Measurements from ENCODE around the gene KCNB1. TPM values are rescaled to one million over a fixed set of nuclear protein-coding genes. Genes with fewer than 3 reads are reported as not detected.

KCNB1 gene
- total RNA-seq, 1 donor: under 0.01 TPM

DNA sequence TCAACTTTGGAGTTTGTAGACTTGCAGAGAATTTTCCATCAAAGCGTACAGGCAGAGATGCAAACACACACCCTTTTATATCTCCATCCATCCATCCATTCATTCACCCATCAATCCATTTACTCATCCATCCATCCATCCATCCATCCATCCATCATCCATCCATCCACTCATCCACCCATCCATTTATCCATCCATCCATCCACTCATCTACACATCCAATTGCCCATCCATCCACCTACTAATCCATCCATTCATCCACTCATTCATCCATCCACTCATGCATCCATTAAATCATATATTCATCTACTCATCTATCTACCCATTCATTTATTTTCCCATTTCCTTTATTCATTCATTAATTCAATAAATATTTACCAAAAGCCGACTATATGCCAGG lies 52.1 kb downstream of the KCNB1 start:
- no peaks in the 10 kb centered on the region for H3K9me3 ChIP-seq (ENCODE audit: low read depth, low read length)
- TF ChIP-seq CTCF (IDR thresholded peaks at IDR 0.05; ENCODE audit: extremely low read depth, low read depth, low read length): no peak
- H3K27me3 ChIP-seq (ENCODE audit: insufficient read depth, low read length): peaks cover 50% of the 10 kb centered on the region
- no peaks in the 10 kb centered on the region for H3K79me2 ChIP-seq (ENCODE audit: insufficient read depth, low read length)
- H3K4me1 ChIP-seq (ENCODE audit: insufficient read depth, low read length): no peaks in the 10 kb centered on the region
- no peak overlapping the region for H3K4me2 ChIP-seq (ENCODE audit: insufficient read depth, low read length)
- no peak overlapping the region for H3K27ac ChIP-seq (ENCODE audit: low read depth, low read length)
- no peak for DNase-seq (ENCODE audit: insufficient read length, low spot score, missing footprints)
- H3K4me3 ChIP-seq (ENCODE audit: insufficient read depth, low read length): no peak overlapping the region
- H3K36me3 ChIP-seq (ENCODE audit: insufficient read depth, low read length): no peaks in the 10 kb centered on the region
- H2AFZ ChIP-seq (ENCODE audit: low read length): no peak overlapping the region
- no peaks in the 10 kb centered on the region for H4K20me1 ChIP-seq (ENCODE audit: insufficient read depth, low read length)

GRCh38 chr20:49427751-49428518 lies 54.5 kb downstream of the KCNB1 start:
- Histone ChIP-seq H4K20me1 (ENCODE audit: insufficient read depth, low read length) (no peaks in the 10 kb centered on the region), H3K4me1 (ENCODE audit: insufficient read depth, low read length) (no peaks in the 10 kb centered on the region), H3K36me3 (ENCODE audit: insufficient read depth, low read length) (no peaks in the 10 kb centered on the region), H3K27me3 (ENCODE audit: insufficient read depth, low read length) (peaks cover 60% of the 10 kb centered on the region), H2AFZ (ENCODE audit: low read length) (no peak overlapping the region), H3K9me3 (ENCODE audit: low read depth, low read length) (no peaks in the 10 kb centered on the region), H3K4me3 (ENCODE audit: insufficient read depth, low read length) (no peak overlapping the region), H3K79me2 (ENCODE audit: insufficient read depth, low read length) (no peaks in the 10 kb centered on the region), H3K4me2 (ENCODE audit: insufficient read depth, low read length) (no peak overlapping the region), H3K27ac (ENCODE audit: low read depth, low read length) (no peak overlapping the region)
- no peak for TF ChIP-seq CTCF (IDR thresholded peaks at IDR 0.05; ENCODE audit: extremely low read depth, low read depth, low read length)
- no peak for DNase-seq (ENCODE audit: insufficient read length, low spot score, missing footprints)

- no peaks in the 10 kb centered on the region for H3K79me2 ChIP-seq (ENCODE audit: insufficient read depth, low read length)
- no peak for DNase-seq (ENCODE audit: insufficient read length, low spot score, missing footprints)
- TF ChIP-seq CTCF (IDR thresholded peaks at IDR 0.05; ENCODE audit: extremely low read depth, low read depth, low read length): no peak
- H2AFZ ChIP-seq (ENCODE audit: low read length): no peak overlapping the region
- H3K36me3 ChIP-seq (ENCODE audit: insufficient read depth, low read length): no peaks in the 10 kb centered on the region
- peaks cover 55% of the 10 kb centered on the region for H3K27me3 ChIP-seq (ENCODE audit: insufficient read depth, low read length)
- no peaks in the 10 kb centered on the region for H3K4me1 ChIP-seq (ENCODE audit: insufficient read depth, low read length)
- H4K20me1 ChIP-seq (ENCODE audit: insufficient read depth, low read length): no peaks in the 10 kb centered on the region
- H3K27ac ChIP-seq (ENCODE audit: low read depth, low read length): no peak overlapping the region
- H3K9me3 ChIP-seq (ENCODE audit: low read depth, low read length): no peaks in the 10 kb centered on the region
- H3K4me3 ChIP-seq (ENCODE audit: insufficient read depth, low read length): no peak overlapping the region
- H3K4me2 ChIP-seq (ENCODE audit: insufficient read depth, low read length): no peak overlapping the region
These were observed 55.6 kb downstream of the KCNB1 start for GRCh38 chr20:49426873-49427272.

DNA sequence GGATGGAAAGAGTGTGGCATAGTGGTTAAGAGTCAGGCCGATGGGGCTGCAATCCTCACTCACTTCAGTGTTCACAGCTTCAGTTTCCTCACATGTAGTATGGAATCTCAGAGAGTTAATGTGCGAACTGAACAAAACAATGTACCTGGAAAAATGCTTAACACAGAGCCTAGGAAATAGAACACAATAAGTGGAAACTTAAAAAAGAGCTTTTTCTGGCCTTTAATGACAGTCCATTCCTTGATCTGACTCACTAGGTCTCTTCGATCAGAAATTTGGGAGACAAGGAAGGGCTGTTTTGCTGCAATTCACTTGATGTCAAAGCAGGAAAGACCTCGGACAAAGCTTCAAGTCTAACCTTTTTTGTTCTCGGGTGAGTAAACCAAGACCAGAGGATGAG lies 56.1 kb downstream of the KCNB1 start:
- no peak overlapping the region for H3K4me2 ChIP-seq (ENCODE audit: insufficient read depth, low read length)
- DNase-seq (ENCODE audit: insufficient read length, low spot score, missing footprints): no peak
- H3K27ac ChIP-seq (ENCODE audit: low read depth, low read length): no peak overlapping the region
- H3K4me1 ChIP-seq (ENCODE audit: insufficient read depth, low read length): no peaks in the 10 kb centered on the region
- no peak for TF ChIP-seq CTCF (IDR thresholded peaks at IDR 0.05; ENCODE audit: extremely low read depth, low read depth, low read length)
- no peak overlapping the region for H3K4me3 ChIP-seq (ENCODE audit: insufficient read depth, low read length)
- no peaks in the 10 kb centered on the region for H3K79me2 ChIP-seq (ENCODE audit: insufficient read depth, low read length)
- H4K20me1 ChIP-seq (ENCODE audit: insufficient read depth, low read length): no peaks in the 10 kb centered on the region
- peaks cover 51% of the 10 kb centered on the region for H3K27me3 ChIP-seq (ENCODE audit: insufficient read depth, low read length)
- no peak overlapping the region for H2AFZ ChIP-seq (ENCODE audit: low read length)
- H3K36me3 ChIP-seq (ENCODE audit: insufficient read depth, low read length): no peaks in the 10 kb centered on the region
- no peaks in the 10 kb centered on the region for H3K9me3 ChIP-seq (ENCODE audit: low read depth, low read length)

Measured in osteoblast (primary cell).